Measurements from ENCODE around the gene SLC1A7. TPM values are rescaled to one million over a fixed set of nuclear protein-coding genes. Genes with fewer than 3 reads are reported as not detected.

The SLC1A7 gene
- polyA plus RNA-seq (2011; rRNA removed), result 0.20 and 0.63 TPM in 2 replicates
- polyA minus RNA-seq (2011; rRNA and poly(A)+ RNA removed), result 0.24 and 0.26 TPM in 2 replicates

DNA sequence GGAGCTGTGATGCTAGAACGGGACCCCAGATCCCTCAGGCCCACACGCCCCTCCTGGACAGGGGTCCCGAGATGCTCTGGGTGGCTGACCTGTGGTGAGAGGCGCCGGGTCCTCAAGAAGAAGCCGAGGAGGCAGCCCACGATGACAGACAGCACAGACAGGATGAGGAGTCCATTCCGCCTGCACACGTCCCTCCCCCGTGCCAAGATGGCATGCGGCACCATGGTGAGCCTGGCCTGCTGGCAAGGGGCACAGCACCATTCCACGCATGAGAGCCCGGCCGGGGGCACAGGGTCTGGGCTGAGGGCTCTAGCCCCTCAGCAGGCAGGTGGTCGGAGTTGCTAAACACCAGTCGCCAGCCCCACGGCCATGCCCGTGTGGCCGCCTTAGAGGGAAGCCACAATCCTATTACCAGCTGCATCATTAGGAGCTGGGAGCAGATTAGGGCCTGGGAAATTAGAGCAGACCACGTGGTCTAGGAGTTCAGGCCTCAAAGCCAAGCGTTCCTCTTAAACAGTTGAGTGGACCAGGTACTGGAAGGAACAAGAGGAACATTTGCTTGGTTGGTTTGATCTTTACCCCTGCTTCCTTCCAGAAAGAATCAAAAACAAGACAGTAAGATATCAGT is at the start of gene SLC1A7:
TSS of gene SLC1A7 (minus strand) at position 413 of the 628 bp plus-strand sequence. CDS start at position 224, 189 bp downstream.
- Histone ChIP-seq H3K4me3 (ENCODE audit: low read depth, low read length) (no peak within 1 kb of the TSS), H3K27me3 (ENCODE audit: control insufficient read depth, insufficient read depth, low read length) (no peaks in the 10 kb centered on the region), H3K36me3 (ENCODE audit: control insufficient read depth, insufficient read depth, low read length) (no peaks in the 10 kb centered on the region)
- ChIA-PET CTCF (no interaction called here), POLR2A (no interaction called here)
- no peak for DNase-seq (ENCODE audit: low read depth)
- TF ChIP-seq, protein P1, sequence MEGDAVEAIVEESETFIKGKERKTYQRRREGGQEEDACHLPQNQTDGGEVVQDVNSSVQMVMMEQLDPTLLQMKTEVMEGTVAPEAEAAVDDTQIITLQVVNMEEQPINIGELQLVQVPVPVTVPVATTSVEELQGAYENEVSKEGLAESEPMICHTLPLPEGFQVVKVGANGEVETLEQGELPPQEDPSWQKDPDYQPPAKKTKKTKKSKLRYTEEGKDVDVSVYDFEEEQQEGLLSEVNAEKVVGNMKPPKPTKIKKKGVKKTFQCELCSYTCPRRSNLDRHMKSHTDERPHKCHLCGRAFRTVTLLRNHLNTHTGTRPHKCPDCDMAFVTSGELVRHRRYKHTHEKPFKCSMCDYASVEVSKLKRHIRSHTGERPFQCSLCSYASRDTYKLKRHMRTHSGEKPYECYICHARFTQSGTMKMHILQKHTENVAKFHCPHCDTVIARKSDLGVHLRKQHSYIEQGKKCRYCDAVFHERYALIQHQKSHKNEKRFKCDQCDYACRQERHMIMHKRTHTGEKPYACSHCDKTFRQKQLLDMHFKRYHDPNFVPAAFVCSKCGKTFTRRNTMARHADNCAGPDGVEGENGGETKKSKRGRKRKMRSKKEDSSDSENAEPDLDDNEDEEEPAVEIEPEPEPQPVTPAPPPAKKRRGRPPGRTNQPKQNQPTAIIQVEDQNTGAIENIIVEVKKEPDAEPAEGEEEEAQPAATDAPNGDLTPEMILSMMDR (IDR thresholded peaks at IDR 0.05; ENCODE audit: insufficient read depth, low read depth, low read length), result no peak

DNA sequence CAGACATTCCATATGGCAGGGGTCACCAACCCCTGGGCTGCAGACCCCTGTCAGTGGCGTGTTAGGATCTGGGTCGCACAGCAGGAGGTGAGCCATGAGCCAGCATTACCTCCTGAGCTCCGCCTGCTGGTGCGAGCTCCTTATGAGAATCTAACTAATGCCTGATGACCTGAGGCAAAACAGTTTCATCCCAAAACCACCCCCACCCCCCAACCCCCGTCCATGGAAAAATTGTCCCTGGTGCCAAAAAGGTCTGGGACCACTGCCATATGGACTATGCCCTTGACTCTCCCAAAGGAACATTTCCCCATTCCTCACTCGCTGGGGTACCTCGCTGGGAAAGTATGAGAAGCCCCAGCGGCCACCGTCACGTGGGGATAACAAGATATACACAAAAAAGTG is 47.8 kb upstream of the SLC1A7 start:
- TF ChIP-seq, protein P1 (IDR thresholded peaks at IDR 0.05; ENCODE audit: insufficient read depth, low read depth, low read length), result no peak
- CTCF ChIA-PET, result interaction anchor here (0.9 kb wide), 1 partner anchor 12 kb away, joined by 3 read pairs; no protein-coding TSS in a partner anchor
- Histone ChIP-seq H3K36me3 (ENCODE audit: control insufficient read depth, insufficient read depth, low read length) (no peaks in the 10 kb centered on the region), H3K27me3 (ENCODE audit: control insufficient read depth, insufficient read depth, low read length) (no peaks in the 10 kb centered on the region), H3K4me3 (ENCODE audit: low read depth, low read length) (no peak overlapping the region)
- POLR2A ChIA-PET, result no interaction called here
- no peak for DNase-seq (ENCODE audit: low read depth)

DNA sequence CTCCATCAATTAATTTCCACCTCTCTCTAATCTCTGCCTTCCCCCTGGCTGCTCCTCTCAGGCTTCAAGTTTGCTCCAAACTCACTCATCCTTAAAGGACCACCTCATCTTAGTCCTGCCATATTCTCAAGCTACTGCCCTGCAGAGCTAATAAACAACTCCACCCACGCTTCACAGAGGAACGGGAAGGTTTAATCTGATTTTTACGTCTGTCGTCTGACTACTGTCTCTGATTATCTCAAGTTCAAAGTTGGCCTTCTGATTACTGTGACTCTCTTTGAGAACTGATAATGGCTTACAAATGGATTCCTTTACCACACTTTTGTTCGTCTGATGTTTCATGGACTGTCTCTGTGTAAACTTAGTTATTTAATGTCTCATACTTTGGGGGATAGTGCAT is 46.6 kb upstream of the SLC1A7 start:
- Histone ChIP-seq H3K4me3 (ENCODE audit: low read depth, low read length) (no peak overlapping the region), H3K27me3 (ENCODE audit: control insufficient read depth, insufficient read depth, low read length) (no peaks in the 10 kb centered on the region), H3K36me3 (ENCODE audit: control insufficient read depth, insufficient read depth, low read length) (no peaks in the 10 kb centered on the region)
- DNase-seq (ENCODE audit: low read depth), result no peak
- CTCF ChIA-PET, result interaction anchor here (0.9 kb wide), 1 partner anchor 11 kb away, joined by 3 read pairs; no protein-coding TSS in a partner anchor
- TF ChIP-seq, protein P1 (IDR thresholded peaks at IDR 0.05; ENCODE audit: insufficient read depth, low read depth, low read length), result no peak
- POLR2A ChIA-PET, result no interaction called here

DNA sequence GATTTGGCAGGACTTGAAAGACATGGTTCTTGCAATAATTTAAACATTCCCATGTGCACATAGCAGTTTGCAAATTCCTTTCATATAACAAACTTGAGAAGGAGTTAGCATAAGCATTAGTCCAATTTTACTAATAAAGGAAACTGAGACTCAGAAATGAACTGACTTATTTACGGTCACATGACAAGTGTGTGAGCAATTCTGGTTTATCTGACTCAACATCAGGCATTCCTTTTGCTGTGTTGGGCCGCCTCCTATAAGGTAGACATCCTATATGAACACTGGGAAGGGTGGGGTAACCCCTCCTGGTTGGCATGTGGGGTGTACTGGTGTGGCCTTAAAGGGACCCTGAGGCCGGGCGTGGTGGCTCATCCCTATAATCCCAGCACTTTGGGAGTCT is 45.7 kb upstream of the SLC1A7 start:
- no peak for DNase-seq (ENCODE audit: low read depth)
- TF ChIP-seq, protein P1 (IDR thresholded peaks at IDR 0.05; ENCODE audit: insufficient read depth, low read depth, low read length), result no peak
- Histone ChIP-seq H3K4me3 (ENCODE audit: low read depth, low read length) (no peak overlapping the region), H3K36me3 (ENCODE audit: control insufficient read depth, insufficient read depth, low read length) (no peaks in the 10 kb centered on the region), H3K27me3 (ENCODE audit: control insufficient read depth, insufficient read depth, low read length) (no peaks in the 10 kb centered on the region)
- CTCF ChIA-PET, result no interaction called here
- POLR2A ChIA-PET, result no interaction called here

DNA sequence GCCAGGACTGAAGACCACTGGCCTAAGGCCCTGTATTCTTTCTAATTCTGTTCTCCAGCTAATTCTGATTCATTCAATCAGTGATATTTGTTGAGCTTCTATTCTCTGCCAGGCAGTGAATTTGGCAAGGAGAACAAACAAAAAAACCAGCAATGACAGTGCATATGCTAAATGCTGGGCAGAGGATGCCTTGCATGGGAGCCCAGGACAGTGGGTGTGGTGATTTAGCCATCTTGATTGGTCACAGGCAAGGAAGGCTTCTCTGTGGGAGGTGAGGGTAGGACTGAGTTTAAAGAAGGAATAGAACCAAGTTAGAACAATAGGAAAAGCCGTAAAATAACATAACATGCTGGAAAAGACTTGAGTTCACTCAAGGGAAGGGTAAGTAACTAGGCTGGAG is 45.0 kb upstream of the SLC1A7 start:
- ChIA-PET CTCF (interaction anchor here (1.2 to 1.6 kb wide), 3 partner anchors 98 to 484 kb away, joined by 4 read pairs; no protein-coding TSS in a partner anchor), POLR2A (no interaction called here)
- H3K4me3 ChIP-seq (ENCODE audit: low read depth, low read length), result no peak overlapping the region
- H3K36me3 ChIP-seq (ENCODE audit: control insufficient read depth, insufficient read depth, low read length), result no peaks in the 10 kb centered on the region
- no peaks in the 10 kb centered on the region for H3K27me3 ChIP-seq (ENCODE audit: control insufficient read depth, insufficient read depth, low read length)
- DNase-seq (ENCODE audit: low read depth), result no peak
- TF ChIP-seq, protein P1 (IDR thresholded peaks at IDR 0.05; ENCODE audit: insufficient read depth, low read depth, low read length), result no peak

All from BJ (cell line).